Central memory CD8-positive, alpha-beta T cell (primary cell): Measurements from ENCODE around the gene ZNF579.

ENCODE experiments used
- ATAC-seq: fragments of 150-1000 bp; cut with Tn5 transposase; replicated peaks from 2 replicates; pipeline ENCODE4 v1.10.0; 2022; ENCODE audit warnings: mild to moderate bottlenecking, moderate FRiP score, moderate number of reproducible peaks; ENCODE audit not compliant: poor library complexity, severe bottlenecking; ENCODE audit errors: extremely low read depth
- DNase-seq, 2 donors: peaks; one replicate each; pipeline ENCODE4 v3.0.0; 2021; ENCODE audit warnings: low spot score in 2 of 2
- H3K27ac Mint-ChIP-seq: one replicate; pipeline ENCODE4 v1.8.0; 2022; ENCODE audit warnings: low read depth, mild to moderate bottlenecking, moderate library complexity, mixed read lengths
- H3K27me3 Mint-ChIP-seq: one replicate; pipeline ENCODE4 v1.8.0; 2022; ENCODE audit warnings: mixed read lengths
- H3K36me3 Mint-ChIP-seq: one replicate; pipeline ENCODE4 v1.8.0; 2022; ENCODE audit warnings: mild to moderate bottlenecking, moderate library complexity, mixed read lengths; ENCODE audit not compliant: insufficient read depth
- H3K4me1 Mint-ChIP-seq: one replicate; pipeline ENCODE4 v1.8.0; 2022; ENCODE audit warnings: mixed read lengths
- H3K4me3 Mint-ChIP-seq: one replicate; pipeline ENCODE4 v1.8.0; 2022; ENCODE audit warnings: mild to moderate bottlenecking, moderate library complexity, mixed read lengths
- H3K9me3 Mint-ChIP-seq: one replicate; pipeline ENCODE4 v1.8.0; 2022; ENCODE audit warnings: mixed read lengths

ZNF579 gene

GRCh38 chr19:55580628-55581144 is at the start of gene ZNF579:
ZNF579 (minus strand) TSS chr19:55580848; CDS start chr19:55579639, 1,209 bp downstream.
- Mint-ChIP-seq H3K36me3 (peaks cover 15% of the 10 kb centered on the region), H3K9me3 (no peaks in the 10 kb centered on the region), H3K4me3 (peak within 1 kb of the TSS; percentile 85), H3K27ac (peak within 1 kb of the TSS; percentile 91), H3K4me1 (peaks cover 31% of the 10 kb centered on the region), H3K27me3 (no peaks in the 10 kb centered on the region)
- DNase-seq (peak; percentile 38 to 53), ATAC-seq (peak; percentile 68)

- H3K36me3 Mint-ChIP-seq, result peaks cover 15% of the 10 kb centered on the region
- peak in 1 of 2 donors; percentile 58 for DNase-seq
- H3K27ac Mint-ChIP-seq, result peak overlapping the region; percentile 74
- peak; percentile 65 for ATAC-seq
- peaks cover 34% of the 10 kb centered on the region for H3K4me1 Mint-ChIP-seq
- no peaks in the 10 kb centered on the region for H3K9me3 Mint-ChIP-seq
- peak overlapping the region; percentile 54 for H3K4me3 Mint-ChIP-seq
- H3K27me3 Mint-ChIP-seq, result no peaks in the 10 kb centered on the region
Observed at GRCh38 chr19:55626350-55626749, 45.7 kb upstream of the ZNF579 start.

GRCh38 chr19:55625004-55625326 is 44.3 kb upstream of the ZNF579 start:
- Mint-ChIP-seq H3K4me3 (peak overlapping the region; percentile 79), H3K9me3 (no peaks in the 10 kb centered on the region), H3K4me1 (peaks cover 40% of the 10 kb centered on the region), H3K36me3 (peaks cover 17% of the 10 kb centered on the region), H3K27ac (peak overlapping the region; percentile 93), H3K27me3 (no peaks in the 10 kb centered on the region)
- DNase-seq (no peak), ATAC-seq (no peak)

GRCh38 chr19:55624109-55625003 is 43.7 kb upstream of the ZNF579 start, which contains the start of gene ZNF784:
ZNF784 (minus strand) TSS chr19:55624566; CDS start chr19:55624561, 5 bp downstream.
- H3K27me3 Mint-ChIP-seq, result no peaks in the 10 kb centered on the region
- H3K4me3 Mint-ChIP-seq, result peak within 1 kb of the TSS; percentile 79
- H3K36me3 Mint-ChIP-seq, result peaks cover 17% of the 10 kb centered on the region
- DNase-seq (peak; percentile 88 to 90), ATAC-seq (peak; percentile 66)
- H3K9me3 Mint-ChIP-seq, result no peaks in the 10 kb centered on the region
- peaks cover 40% of the 10 kb centered on the region for H3K4me1 Mint-ChIP-seq
- H3K27ac Mint-ChIP-seq, result peak within 1 kb of the TSS; percentile 93

GRCh38 chr19:55623561-55623960 is 42.9 kb upstream of the ZNF579 start:
- Mint-ChIP-seq H3K27me3 (no peaks in the 10 kb centered on the region), H3K27ac (peak overlapping the region; percentile 93), H3K9me3 (no peaks in the 10 kb centered on the region), H3K4me3 (peak overlapping the region; percentile 79), H3K36me3 (peaks cover 17% of the 10 kb centered on the region), H3K4me1 (peaks cover 40% of the 10 kb centered on the region)
- ATAC-seq, result no peak
- DNase-seq, result no peak

GRCh38 chr19:55623130-55623529 is 42.5 kb upstream of the ZNF579 start:
- no peaks in the 10 kb centered on the region for H3K9me3 Mint-ChIP-seq
- no peak for ATAC-seq

GRCh38 chr19:55622242-55622969 is 41.8 kb upstream of the ZNF579 start:
- Mint-ChIP-seq H3K4me1 (peaks cover 40% of the 10 kb centered on the region), H3K27ac (no peak overlapping the region), H3K27me3 (no peaks in the 10 kb centered on the region), H3K36me3 (peaks cover 18% of the 10 kb centered on the region), H3K4me3 (no peak overlapping the region), H3K9me3 (no peaks in the 10 kb centered on the region)
- ATAC-seq (no peak), DNase-seq (no peak)

More at GRCh38 chr19:55623130-55623529, 42.5 kb upstream of the ZNF579 start:
- no peak for DNase-seq
- peaks cover 40% of the 10 kb centered on the region for H3K4me1 Mint-ChIP-seq
- peak overlapping the region; percentile 93 for H3K27ac Mint-ChIP-seq
- no peaks in the 10 kb centered on the region for H3K27me3 Mint-ChIP-seq
- H3K36me3 Mint-ChIP-seq, result peaks cover 17% of the 10 kb centered on the region
- H3K4me3 Mint-ChIP-seq, result no peak overlapping the region

GRCh38 chr19:55621673-55622231 is 41.1 kb upstream of the ZNF579 start:
- no peaks in the 10 kb centered on the region for H3K27me3 Mint-ChIP-seq
- peaks cover 20% of the 10 kb centered on the region for H3K36me3 Mint-ChIP-seq
- DNase-seq (no peak), ATAC-seq (no peak)
- H3K4me1 Mint-ChIP-seq, result peaks cover 36% of the 10 kb centered on the region
- H3K4me3 Mint-ChIP-seq, result no peak overlapping the region
- H3K9me3 Mint-ChIP-seq, result no peaks in the 10 kb centered on the region
- no peak overlapping the region for H3K27ac Mint-ChIP-seq

GRCh38 chr19:55621205-55621672 is 40.6 kb upstream of the ZNF579 start:
- no peak for DNase-seq
- Mint-ChIP-seq H3K27ac (no peak overlapping the region), H3K4me1 (peaks cover 31% of the 10 kb centered on the region), H3K9me3 (no peaks in the 10 kb centered on the region), H3K27me3 (no peaks in the 10 kb centered on the region), H3K36me3 (peaks cover 19% of the 10 kb centered on the region), H3K4me3 (no peak overlapping the region)
- ATAC-seq, result no peak

GRCh38 chr19:55620410-55621204 is 40.0 kb upstream of the ZNF579 start:
- Mint-ChIP-seq H3K9me3 (no peaks in the 10 kb centered on the region), H3K27me3 (no peaks in the 10 kb centered on the region), H3K4me1 (peaks cover 28% of the 10 kb centered on the region), H3K27ac (no peak overlapping the region), H3K4me3 (no peak overlapping the region), H3K36me3 (peaks cover 19% of the 10 kb centered on the region)
- no peak for ATAC-seq
- DNase-seq, result no peak

GRCh38 chr19:55619286-55619685 is 38.6 kb upstream of the ZNF579 start:
- peaks cover 14% of the 10 kb centered on the region for H3K36me3 Mint-ChIP-seq
- DNase-seq, result no peak
- H3K4me1 Mint-ChIP-seq, result peaks cover 18% of the 10 kb centered on the region
- ATAC-seq, result no peak
- H3K4me3 Mint-ChIP-seq, result no peak overlapping the region
- no peaks in the 10 kb centered on the region for H3K27me3 Mint-ChIP-seq
- peak overlapping the region; percentile 72 for H3K27ac Mint-ChIP-seq
- H3K9me3 Mint-ChIP-seq, result no peaks in the 10 kb centered on the region

GRCh38 chr19:55618426-55618825 is 37.8 kb upstream of the ZNF579 start:
- Mint-ChIP-seq H3K36me3 (peaks cover 12% of the 10 kb centered on the region), H3K9me3 (no peaks in the 10 kb centered on the region), H3K27me3 (no peaks in the 10 kb centered on the region), H3K4me3 (no peak overlapping the region), H3K27ac (peak overlapping the region; percentile 72), H3K4me1 (peaks cover 10% of the 10 kb centered on the region)
- no peak for ATAC-seq
- DNase-seq, result no peak
